ENCODE results near the gene WIZ.
A peak's percentile ranks its signal among the peaks of the same experiment; 100 is the strongest.

Gene WIZ

DNA sequence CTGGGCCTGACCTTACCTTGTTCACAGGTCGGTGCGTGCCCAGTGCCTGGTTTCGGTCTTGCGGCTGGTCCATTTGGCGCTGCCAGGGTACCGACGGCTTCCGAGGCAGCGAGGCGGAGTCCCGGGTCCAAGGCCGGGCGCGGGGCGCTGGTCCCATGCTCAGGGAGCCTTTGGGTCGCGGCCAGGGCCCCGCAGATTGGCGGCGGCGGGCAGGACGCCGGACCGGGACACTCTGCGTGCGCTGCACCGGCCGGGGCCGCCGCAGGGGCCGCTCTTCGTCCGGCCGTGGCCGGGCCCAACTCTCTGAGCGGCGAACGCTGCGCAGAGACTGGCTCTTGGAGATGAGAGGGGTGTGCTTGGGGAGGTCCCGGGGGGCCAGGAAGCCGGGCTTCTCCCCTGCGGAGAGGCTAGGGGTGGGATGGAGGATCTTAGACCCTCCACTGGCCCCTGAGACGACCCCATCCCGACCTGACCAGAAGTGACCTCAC, 3.4 kb upstream of the WIZ start:
- in situ Hi-C loops (cut with HindIII; ENCODE audit: low pct_ligation_motif_present, low sequenced_read_pairs): no loop called here
- Histone ChIP-seq H3K36me3 (replicated peaks) (no peaks in the 10 kb centered on the region), H3K27ac (no peak overlapping the region), H3K4me3 (ENCODE audit: low read depth, low read length) (peak overlapping the region; percentile 49), H3K27me3 (replicated peaks) (peaks cover 22% of the 10 kb centered on the region)
- TF ChIP-seq, protein P1, sequence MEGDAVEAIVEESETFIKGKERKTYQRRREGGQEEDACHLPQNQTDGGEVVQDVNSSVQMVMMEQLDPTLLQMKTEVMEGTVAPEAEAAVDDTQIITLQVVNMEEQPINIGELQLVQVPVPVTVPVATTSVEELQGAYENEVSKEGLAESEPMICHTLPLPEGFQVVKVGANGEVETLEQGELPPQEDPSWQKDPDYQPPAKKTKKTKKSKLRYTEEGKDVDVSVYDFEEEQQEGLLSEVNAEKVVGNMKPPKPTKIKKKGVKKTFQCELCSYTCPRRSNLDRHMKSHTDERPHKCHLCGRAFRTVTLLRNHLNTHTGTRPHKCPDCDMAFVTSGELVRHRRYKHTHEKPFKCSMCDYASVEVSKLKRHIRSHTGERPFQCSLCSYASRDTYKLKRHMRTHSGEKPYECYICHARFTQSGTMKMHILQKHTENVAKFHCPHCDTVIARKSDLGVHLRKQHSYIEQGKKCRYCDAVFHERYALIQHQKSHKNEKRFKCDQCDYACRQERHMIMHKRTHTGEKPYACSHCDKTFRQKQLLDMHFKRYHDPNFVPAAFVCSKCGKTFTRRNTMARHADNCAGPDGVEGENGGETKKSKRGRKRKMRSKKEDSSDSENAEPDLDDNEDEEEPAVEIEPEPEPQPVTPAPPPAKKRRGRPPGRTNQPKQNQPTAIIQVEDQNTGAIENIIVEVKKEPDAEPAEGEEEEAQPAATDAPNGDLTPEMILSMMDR (IDR thresholded peaks at IDR 0.05; ENCODE audit: low read depth, low read length, missing control alignments): peak; percentile 22
- DNase-seq: no peak

DNA sequence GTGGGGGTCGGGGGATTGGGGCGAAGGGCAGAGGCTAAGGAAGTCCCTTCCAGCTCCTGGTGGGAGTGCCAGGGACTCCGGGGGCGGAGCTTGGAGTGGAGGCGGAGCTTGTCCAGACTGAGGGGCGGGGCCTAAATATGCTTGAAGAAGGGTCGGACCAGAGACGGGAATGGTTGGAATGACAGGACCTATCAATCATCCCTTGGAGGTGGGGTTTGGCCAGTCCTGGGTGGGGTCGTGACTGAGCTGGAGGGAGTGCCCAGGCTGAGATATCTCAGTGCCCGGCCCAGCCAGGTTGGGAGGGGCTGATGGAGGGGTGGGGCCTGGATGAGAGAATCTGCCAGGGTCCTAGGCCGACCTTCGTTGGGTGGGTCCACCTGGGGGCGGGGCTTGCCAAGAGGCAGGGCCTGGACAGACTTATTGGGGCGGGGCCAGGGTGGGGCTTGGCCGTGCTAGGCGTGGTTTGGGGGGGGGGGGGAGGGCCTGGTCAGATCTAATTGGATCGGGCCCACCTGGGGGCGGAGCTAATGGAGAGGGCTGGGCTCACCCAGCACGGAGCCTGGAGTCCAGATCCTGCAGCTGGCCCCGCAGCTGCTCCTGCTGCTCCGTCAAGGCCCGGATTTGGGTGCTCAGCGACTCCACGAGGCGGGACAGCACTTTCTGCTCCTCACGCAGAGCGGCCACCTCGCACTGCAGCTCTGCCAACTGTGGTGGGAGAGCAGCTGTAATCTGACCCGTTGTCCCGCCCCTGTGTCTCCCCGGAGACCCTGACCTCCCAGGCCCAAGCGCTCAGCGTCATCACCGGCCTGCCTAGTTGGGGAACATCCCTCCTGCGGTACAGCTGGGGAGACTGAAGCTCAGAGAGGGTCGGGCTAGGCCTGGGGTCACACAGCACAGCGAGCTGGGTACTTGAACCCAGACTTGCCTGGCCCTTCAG, 2.6 kb upstream of the WIZ start:
- no peaks in the 10 kb centered on the region for H3K36me3 ChIP-seq (replicated peaks)
- peak overlapping the region; percentile 49 for H3K4me3 ChIP-seq (ENCODE audit: low read depth, low read length)
- in situ Hi-C loops (cut with HindIII; ENCODE audit: low pct_ligation_motif_present, low sequenced_read_pairs): no loop called here
- peak; percentile 79 for DNase-seq
- H3K27me3 ChIP-seq (replicated peaks): peaks cover 17% of the 10 kb centered on the region
- no peak overlapping the region for H3K27ac ChIP-seq
- TF ChIP-seq, protein P1 (IDR thresholded peaks at IDR 0.05; ENCODE audit: low read depth, low read length, missing control alignments): no peak

DNA sequence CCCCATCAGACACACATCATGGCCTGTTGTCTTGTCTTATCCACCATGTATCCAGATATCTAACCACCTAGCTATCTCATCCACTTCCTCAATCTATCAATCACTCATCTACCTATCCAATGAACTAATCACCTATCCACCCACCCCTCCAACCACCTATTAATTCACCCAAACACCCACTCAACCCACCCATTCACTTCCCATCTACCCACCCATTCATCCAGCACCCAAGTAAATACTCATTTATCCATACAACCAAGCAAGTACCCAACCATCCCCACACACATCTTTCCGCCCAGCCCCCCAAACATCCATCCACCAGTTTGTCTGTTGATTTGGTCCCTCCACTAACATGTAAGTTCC, 753 bp upstream of the WIZ start:
- Histone ChIP-seq H3K36me3 (replicated peaks) (no peaks in the 10 kb centered on the region), H3K27ac (no peak overlapping the region), H3K27me3 (replicated peaks) (no peaks in the 10 kb centered on the region), H3K4me3 (ENCODE audit: low read depth, low read length) (no peak overlapping the region)
- no peak for DNase-seq
- in situ Hi-C loops (cut with HindIII; ENCODE audit: low pct_ligation_motif_present, low sequenced_read_pairs): no loop called here
- TF ChIP-seq, protein P1 (IDR thresholded peaks at IDR 0.05; ENCODE audit: low read depth, low read length, missing control alignments): no peak

DNA sequence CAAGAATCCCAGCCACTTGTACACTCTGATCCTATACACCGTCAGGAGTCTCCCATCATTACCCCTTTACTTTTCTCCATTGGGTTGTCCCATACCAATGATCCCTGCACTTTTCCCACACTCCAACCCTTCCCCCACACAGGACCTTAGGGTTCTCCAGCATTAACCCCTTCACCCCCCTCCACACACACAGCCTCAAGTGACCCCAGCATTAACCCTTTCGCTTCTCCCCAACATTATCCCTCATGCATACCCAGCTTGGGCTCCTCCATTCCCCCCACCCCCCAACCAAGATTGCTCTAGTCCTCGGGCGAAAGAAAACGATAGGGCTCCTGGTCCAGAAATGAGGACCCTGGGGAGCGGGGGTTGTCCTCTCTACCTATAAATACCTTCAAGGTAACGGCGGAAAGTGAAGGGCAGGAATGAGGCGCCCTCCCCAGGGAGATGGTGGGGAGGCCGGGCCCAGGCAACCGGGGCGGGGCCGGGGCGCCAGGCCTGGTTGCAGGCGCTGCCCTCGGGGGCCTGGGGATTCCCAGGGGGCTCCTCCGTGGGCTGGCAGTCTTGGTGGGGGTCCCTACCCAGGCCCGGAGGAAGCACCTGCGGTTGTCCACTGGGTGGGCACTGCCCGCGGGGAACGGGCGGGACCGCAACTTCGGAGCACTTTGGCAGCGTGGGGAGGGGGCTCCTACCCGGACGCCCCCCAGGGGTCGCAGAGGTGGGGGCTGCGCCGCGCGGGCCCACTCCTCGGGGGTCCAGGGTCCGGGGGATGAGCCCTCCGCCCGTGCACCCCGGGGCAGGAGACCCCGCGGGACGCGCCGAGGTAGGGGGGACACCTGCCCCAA, 757 bp downstream of the WIZ start:
- Histone ChIP-seq H3K36me3 (replicated peaks) (no peaks in the 10 kb centered on the region), H3K27ac (no peak overlapping the region), H3K4me3 (ENCODE audit: low read depth, low read length) (peak overlapping the region; percentile 66), H3K27me3 (replicated peaks) (no peaks in the 10 kb centered on the region)
- TF ChIP-seq, protein P1 (IDR thresholded peaks at IDR 0.05; ENCODE audit: low read depth, low read length, missing control alignments): no peak
- in situ Hi-C loops (cut with HindIII; ENCODE audit: low pct_ligation_motif_present, low sequenced_read_pairs): no loop called here
- DNase-seq: no peak

DNA sequence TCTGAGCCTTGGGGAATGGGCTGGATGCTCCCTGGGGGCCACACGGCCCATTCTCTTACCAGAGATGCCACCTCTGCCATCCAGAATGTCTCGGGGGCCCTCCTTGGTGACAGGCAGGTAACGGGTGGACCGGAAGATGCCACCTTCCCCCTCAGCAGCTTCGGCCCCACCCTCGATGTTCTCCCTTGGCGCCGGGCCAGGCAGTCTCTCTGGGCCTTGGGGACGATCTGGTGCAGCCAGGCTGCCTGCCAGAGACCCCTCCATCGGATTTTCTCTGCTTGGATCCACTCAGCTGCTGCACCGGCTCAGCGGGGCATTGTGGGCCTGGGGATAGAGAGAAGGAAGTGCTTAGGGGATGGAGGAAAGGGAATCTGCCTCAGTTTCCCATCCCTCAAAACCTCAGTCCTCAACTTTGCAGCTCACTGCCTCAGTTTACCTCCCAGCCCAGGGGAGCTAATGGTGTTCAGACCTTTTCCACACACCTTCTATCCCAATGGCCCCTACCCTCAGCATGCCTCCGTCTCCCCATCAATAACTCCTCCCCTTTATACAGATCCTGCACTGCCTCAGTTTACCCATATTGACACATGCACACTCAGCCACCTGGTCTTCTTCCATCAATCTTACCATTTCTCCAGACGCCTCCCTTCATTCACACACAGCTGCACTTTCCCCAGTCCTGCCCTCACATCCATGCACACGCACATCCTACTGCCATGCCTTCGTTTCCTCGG, 1.5 kb downstream of the WIZ start:
- Histone ChIP-seq H3K27me3 (replicated peaks) (no peaks in the 10 kb centered on the region), H3K4me3 (ENCODE audit: low read depth, low read length) (no peak overlapping the region), H3K36me3 (replicated peaks) (no peaks in the 10 kb centered on the region), H3K27ac (no peak overlapping the region)
- in situ Hi-C loops (cut with HindIII; ENCODE audit: low pct_ligation_motif_present, low sequenced_read_pairs): no loop called here
- TF ChIP-seq, protein P1 (IDR thresholded peaks at IDR 0.05; ENCODE audit: low read depth, low read length, missing control alignments): no peak
- DNase-seq: no peak

All from brain microvascular endothelial cell (primary cell).